ENCODE measurements around the gene PTPRO. TPM values are rescaled to one million over a fixed set of nuclear protein-coding genes. Genes with fewer than 3 reads are reported as not detected.

The PTPRO gene
- total and polyA plus RNA-seq, 4 donors, result 0.31 to 3.3 (median 1.1) TPM

DNA sequence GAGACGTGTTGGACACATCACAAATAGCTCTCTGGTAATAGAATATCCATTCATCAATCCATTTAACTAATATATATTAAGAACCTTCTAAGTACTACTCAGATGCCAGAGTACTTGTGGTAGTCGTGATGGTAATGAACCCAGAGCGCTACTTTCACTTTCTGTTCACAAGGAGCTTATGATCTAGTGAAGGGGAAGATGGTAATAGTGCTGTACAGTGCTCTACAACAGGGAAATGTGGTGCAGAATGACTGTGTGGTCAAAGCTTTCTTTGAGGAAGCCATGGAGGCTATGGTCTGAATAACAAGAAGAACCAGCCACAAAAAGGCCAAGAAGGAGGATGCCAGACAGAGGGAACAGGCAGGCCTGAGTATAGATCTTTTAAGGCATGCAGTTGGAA lies 212.0 kb downstream of the PTPRO start:
- Histone ChIP-seq H3K27me3 (ENCODE audit: control insufficient read depth in 4 of 4, insufficient read depth in 4 of 4, low read length in 3 of 4) (no peaks in the 10 kb centered on the region), H3K36me3 (ENCODE audit: control insufficient read depth in 4 of 4, insufficient read depth in 3 of 4, low read depth in 1 of 4, low read length in 3 of 4) (no peaks in the 10 kb centered on the region), H3K27ac (ENCODE audit: low read depth in 1 of 2, low read length in 2 of 2) (no peak overlapping the region), H3K4me1 (ENCODE audit: control insufficient read depth in 4 of 4, insufficient read depth in 4 of 4, low read length in 3 of 4) (no peaks in the 10 kb centered on the region), H3K9me3 (ENCODE audit: control insufficient read depth in 4 of 4, low read length in 3 of 4) (no peaks in the 10 kb centered on the region), H3K9ac (ENCODE audit: low read depth in 1 of 2, low read length in 2 of 2) (no peak overlapping the region), H3K4me3 (ENCODE audit: low read depth in 1 of 3, low read length in 3 of 3) (no peak overlapping the region)
- TF ChIP-seq JUND (IDR thresholded peaks at IDR 0.05), result no peak
- TF ChIP-seq, protein P1, sequence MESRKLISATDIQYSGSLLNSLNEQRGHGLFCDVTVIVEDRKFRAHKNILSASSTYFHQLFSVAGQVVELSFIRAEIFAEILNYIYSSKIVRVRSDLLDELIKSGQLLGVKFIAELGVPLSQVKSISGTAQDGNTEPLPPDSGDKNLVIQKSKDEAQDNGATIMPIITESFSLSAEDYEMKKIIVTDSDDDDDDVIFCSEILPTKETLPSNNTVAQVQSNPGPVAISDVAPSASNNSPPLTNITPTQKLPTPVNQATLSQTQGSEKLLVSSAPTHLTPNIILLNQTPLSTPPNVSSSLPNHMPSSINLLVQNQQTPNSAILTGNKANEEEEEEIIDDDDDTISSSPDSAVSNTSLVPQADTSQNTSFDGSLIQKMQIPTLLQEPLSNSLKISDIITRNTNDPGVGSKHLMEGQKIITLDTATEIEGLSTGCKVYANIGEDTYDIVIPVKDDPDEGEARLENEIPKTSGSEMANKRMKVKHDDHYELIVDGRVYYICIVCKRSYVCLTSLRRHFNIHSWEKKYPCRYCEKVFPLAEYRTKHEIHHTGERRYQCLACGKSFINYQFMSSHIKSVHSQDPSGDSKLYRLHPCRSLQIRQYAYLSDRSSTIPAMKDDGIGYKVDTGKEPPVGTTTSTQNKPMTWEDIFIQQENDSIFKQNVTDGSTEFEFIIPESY (IDR thresholded peaks at IDR 0.05), result no peak
- TF ChIP-seq FOXA1 (IDR thresholded peaks at IDR 0.05), result no peak
- no peak for TF ChIP-seq NR2F2 (IDR thresholded peaks at IDR 0.05)
- no peak for TF ChIP-seq EGR1 (IDR thresholded peaks at IDR 0.05; ENCODE audit: low read depth in 2 of 2)
- TF ChIP-seq FOXA2 (IDR thresholded peaks at IDR 0.05), result no peak
- TF ChIP-seq GABPA (IDR thresholded peaks at IDR 0.05 in 1 of 2, conservative IDR thresholded peaks at IDR 0.05 in 1 of 2), result no peak
- TF ChIP-seq HNF4A (conservative IDR thresholded peaks at IDR 0.05), result no peak
- TF ChIP-seq CTCF (IDR thresholded peaks at IDR 0.05; ENCODE audit: low read depth, low read length, missing input control), result no peak
- TF ChIP-seq RXRA (IDR thresholded peaks at IDR 0.05), result no peak
- TF ChIP-seq YY1 (IDR thresholded peaks at IDR 0.05), result no peak
- no peak for TF ChIP-seq HNF4G (IDR thresholded peaks at IDR 0.05)
- TF ChIP-seq, protein P2, sequence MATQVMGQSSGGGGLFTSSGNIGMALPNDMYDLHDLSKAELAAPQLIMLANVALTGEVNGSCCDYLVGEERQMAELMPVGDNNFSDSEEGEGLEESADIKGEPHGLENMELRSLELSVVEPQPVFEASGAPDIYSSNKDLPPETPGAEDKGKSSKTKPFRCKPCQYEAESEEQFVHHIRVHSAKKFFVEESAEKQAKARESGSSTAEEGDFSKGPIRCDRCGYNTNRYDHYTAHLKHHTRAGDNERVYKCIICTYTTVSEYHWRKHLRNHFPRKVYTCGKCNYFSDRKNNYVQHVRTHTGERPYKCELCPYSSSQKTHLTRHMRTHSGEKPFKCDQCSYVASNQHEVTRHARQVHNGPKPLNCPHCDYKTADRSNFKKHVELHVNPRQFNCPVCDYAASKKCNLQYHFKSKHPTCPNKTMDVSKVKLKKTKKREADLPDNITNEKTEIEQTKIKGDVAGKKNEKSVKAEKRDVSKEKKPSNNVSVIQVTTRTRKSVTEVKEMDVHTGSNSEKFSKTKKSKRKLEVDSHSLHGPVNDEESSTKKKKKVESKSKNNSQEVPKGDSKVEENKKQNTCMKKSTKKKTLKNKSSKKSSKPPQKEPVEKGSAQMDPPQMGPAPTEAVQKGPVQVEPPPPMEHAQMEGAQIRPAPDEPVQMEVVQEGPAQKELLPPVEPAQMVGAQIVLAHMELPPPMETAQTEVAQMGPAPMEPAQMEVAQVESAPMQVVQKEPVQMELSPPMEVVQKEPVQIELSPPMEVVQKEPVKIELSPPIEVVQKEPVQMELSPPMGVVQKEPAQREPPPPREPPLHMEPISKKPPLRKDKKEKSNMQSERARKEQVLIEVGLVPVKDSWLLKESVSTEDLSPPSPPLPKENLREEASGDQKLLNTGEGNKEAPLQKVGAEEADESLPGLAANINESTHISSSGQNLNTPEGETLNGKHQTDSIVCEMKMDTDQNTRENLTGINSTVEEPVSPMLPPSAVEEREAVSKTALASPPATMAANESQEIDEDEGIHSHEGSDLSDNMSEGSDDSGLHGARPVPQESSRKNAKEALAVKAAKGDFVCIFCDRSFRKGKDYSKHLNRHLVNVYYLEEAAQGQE (IDR thresholded peaks at IDR 0.05), result no peak
- TF ChIP-seq, protein P3, sequence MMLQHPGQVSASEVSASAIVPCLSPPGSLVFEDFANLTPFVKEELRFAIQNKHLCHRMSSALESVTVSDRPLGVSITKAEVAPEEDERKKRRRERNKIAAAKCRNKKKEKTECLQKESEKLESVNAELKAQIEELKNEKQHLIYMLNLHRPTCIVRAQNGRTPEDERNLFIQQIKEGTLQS (IDR thresholded peaks at IDR 0.05), result no peak
- no peak for TF ChIP-seq SP1 (IDR thresholded peaks at IDR 0.05)
- no peak for TF ChIP-seq MAX (IDR thresholded peaks at IDR 0.05)
- no peak for TF ChIP-seq RAD21 (IDR thresholded peaks at IDR 0.05)
- TF ChIP-seq TAF1 (conservative IDR thresholded peaks at IDR 0.05), result no peak
- no peak for DNase-seq (ENCODE audit: low spot score)
- WGBS, result 67% methylated on average over 3 of the region's 3 CpGs

Measured in liver (tissue), 9 donors.